T-helper 1 cell treated with Interleukin-12 subunit alpha and Interleukin-12 subunit beta and Interleukin-4 antibody, amounts not matched to agents 30 μg/mL and 1 μg/mL, for 36 hours (primary cell): ENCODE data around the gene GTF2I.
"Not testable (repeated sequence)": the region's sequence is repeated elsewhere in the genome, so short reads cannot be mapped to it uniquely, and the experiment has no call there.

Source experiments
- H3K27ac Mint-ChIP-seq: one replicate; pipeline ENCODE4 v1.8.0; 2021; ENCODE audit warnings: mild to moderate bottlenecking, mixed read lengths
- H3K27me3 Mint-ChIP-seq: one replicate; pipeline ENCODE4 v1.8.0; 2021; ENCODE audit warnings: low read depth, mixed read lengths
- H3K36me3 Mint-ChIP-seq: one replicate; pipeline ENCODE4 v1.8.0; 2021; ENCODE audit warnings: low read depth, mixed read lengths
- H3K4me1 Mint-ChIP-seq: one replicate; pipeline ENCODE4 v1.8.0; 2021; ENCODE audit warnings: low read depth, mixed read lengths
- H3K4me3 Mint-ChIP-seq: one replicate; pipeline ENCODE4 v1.8.0; 2021; ENCODE audit warnings: mild to moderate bottlenecking, moderate library complexity, mixed read lengths
- H3K9me3 Mint-ChIP-seq: one replicate; pipeline ENCODE4 v1.8.0; 2021; ENCODE audit warnings: mixed read lengths

GTF2I gene

DNA sequence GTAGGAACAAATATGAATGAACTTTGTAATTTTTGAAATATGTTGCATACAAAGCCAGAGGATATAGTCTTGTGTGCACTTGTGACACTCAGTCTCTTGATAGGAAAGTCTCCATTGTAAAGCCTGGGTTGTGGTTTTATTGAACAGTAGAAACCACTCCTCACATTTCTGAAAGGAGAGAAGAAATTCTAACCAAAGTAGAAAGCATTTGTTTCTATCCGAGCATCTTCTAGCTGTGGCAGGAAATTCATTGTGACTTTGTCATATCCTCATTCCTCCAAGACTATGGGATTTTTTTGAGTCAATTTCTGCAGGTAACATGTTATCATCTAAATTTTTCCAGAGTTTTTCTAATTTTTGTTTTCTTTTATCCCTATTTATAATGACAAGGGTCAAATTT, 60.8 kb downstream of the GTF2I start:
- Mint-ChIP-seq H3K4me1 (peaks cover 5% of the 10 kb centered on the region), H3K4me3 (no peak overlapping the region), H3K36me3 (peaks cover 42% of the 10 kb centered on the region), H3K9me3 (peaks cover 7% of the 10 kb centered on the region), H3K27ac (no peak overlapping the region), H3K27me3 (no peaks in the 10 kb centered on the region)

DNA sequence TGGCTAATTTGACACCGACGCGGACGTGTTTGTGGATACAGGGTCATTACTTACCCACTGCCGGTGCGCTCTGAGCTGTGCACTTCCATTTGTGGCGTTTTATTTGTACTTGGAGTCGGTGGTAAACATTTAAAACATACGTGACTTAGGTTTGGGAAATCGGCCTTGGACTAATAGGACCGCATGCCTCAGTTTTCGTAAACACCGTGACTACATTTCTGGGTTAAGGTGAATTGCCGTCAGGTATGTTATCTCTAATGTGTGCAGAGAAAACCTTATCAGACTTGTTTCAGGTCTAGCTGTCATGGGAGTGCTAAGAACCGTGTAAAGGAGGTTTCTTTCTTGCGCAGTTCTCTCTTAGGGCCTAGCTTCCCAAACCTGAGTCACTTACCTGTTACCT, 64.6 kb downstream of the GTF2I start:
- Mint-ChIP-seq H3K4me1 (peaks cover 3% of the 10 kb centered on the region), H3K4me3 (no peak overlapping the region), H3K36me3 (peaks cover 25% of the 10 kb centered on the region), H3K27me3 (no peaks in the 10 kb centered on the region), H3K9me3 (no peaks in the 10 kb centered on the region), H3K27ac (no peak overlapping the region)

DNA sequence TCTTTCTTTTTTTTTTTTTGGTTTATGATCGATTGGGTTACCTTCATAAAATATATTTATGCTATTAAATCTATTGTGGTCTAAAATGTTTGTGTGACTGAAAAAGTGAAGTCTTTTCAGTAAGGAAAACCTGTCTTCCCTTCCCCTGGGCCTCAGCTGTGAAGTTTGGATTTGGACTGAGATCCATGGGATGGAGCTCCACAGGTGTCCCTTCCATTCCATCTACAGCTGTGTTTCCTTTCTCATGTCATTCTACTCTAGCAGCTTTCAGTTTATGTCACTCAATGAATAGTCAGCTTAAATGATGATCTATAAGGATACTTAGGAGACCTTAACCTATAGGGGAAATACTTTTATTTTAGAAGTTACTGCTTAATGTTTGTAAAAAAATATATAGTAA, 68.3 kb downstream of the GTF2I start:
- no peak overlapping the region for H3K27ac Mint-ChIP-seq

DNA sequence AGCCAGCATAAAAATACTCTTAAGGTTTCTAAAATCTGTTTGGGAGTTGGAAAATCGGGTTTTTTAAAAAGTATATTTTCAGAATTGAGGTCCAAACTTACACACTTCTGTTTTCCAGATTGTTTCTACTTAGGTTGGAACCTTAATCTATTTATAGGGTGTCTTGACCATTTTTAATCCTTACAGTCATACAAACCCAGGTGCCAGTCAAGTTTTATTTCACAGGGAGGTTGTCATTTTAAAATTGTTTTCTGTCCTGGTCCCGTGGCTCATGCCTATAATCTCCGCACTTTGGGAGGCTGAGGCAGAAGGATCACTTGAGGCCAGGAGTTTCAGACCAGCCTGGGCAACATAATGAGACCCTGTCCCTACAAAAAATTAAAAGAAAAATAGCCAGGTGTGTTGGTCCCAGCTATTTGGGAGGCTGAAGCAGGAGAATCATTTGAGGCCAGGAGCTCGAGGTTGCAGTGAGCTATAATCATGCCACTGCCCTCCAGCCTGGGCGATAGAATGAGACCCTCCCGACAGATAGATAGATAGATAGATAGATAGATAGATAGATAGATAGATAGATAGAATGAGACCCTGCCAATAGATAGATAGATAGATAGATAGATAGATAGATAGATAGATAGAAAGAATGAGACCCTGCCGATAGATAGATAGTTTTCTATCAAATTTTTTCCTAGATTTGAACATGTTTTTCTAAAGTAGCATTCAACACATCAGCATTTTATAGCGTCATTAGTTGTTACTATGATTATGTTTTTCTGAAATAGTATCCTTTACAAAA, 69.0 kb downstream of the GTF2I start:
- Mint-ChIP-seq H3K27ac (no peak overlapping the region), H3K27me3 (no peaks in the 10 kb centered on the region), H3K4me3 (no peak overlapping the region)

More for the DNA sequence above, 68.3 kb downstream of the GTF2I start:
- Mint-ChIP-seq H3K4me3 (no peak overlapping the region), H3K27me3 (no peaks in the 10 kb centered on the region), H3K9me3 (no peaks in the 10 kb centered on the region), H3K4me1 (no peaks in the 10 kb centered on the region), H3K36me3 (peaks cover 12% of the 10 kb centered on the region)

DNA sequence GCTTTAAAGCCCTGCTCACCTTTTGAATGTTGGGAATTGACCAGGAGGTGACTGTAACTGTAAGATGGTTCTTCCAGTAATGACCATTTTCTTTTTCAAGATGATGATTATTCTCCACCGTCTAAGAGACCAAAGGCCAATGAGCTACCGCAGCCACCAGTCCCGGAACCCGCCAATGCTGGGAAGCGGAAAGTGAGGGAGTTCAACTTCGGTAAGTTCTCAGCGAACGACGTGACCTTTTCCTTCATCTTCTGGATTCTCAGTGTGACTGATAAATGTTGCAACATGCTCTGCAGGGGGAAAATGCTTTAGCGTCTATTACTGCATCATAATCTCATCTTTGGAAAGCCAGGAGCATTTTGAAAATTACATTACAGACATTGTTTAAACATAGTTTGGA, 71.2 kb downstream of the GTF2I start:
- H3K36me3 Mint-ChIP-seq, H3K27me3 Mint-ChIP-seq, H3K4me1 Mint-ChIP-seq, H3K9me3 Mint-ChIP-seq, H3K4me3 Mint-ChIP-seq, H3K27ac Mint-ChIP-seq: not testable (repeated sequence)

More for the DNA sequence above, 69.0 kb downstream of the GTF2I start:
- Mint-ChIP-seq H3K9me3 (no peaks in the 10 kb centered on the region), H3K36me3 (peaks cover 12% of the 10 kb centered on the region), H3K4me1 (no peaks in the 10 kb centered on the region)

DNA sequence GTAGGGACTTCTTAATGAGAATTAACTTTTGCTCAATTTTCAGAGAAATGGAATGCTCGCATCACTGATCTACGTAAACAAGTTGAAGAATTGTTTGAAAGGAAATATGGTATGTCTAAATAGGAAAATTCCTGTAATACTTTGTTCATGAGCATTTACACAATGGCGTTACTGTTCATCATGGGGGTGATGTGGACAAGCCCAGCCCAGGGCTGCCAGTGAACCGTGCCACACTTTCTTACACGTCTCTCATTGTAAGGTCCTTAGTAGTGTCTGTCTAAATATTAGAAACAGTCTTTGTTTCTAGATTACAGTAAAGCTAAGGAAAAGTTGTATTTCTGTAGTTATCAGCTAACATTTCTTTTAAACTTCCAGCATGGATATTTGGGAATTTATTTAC, 72.7 kb downstream of the GTF2I start:
- not testable (repeated sequence) for H3K36me3 Mint-ChIP-seq, H3K4me1 Mint-ChIP-seq, H3K9me3 Mint-ChIP-seq, H3K27me3 Mint-ChIP-seq, H3K4me3 Mint-ChIP-seq, H3K27ac Mint-ChIP-seq

DNA sequence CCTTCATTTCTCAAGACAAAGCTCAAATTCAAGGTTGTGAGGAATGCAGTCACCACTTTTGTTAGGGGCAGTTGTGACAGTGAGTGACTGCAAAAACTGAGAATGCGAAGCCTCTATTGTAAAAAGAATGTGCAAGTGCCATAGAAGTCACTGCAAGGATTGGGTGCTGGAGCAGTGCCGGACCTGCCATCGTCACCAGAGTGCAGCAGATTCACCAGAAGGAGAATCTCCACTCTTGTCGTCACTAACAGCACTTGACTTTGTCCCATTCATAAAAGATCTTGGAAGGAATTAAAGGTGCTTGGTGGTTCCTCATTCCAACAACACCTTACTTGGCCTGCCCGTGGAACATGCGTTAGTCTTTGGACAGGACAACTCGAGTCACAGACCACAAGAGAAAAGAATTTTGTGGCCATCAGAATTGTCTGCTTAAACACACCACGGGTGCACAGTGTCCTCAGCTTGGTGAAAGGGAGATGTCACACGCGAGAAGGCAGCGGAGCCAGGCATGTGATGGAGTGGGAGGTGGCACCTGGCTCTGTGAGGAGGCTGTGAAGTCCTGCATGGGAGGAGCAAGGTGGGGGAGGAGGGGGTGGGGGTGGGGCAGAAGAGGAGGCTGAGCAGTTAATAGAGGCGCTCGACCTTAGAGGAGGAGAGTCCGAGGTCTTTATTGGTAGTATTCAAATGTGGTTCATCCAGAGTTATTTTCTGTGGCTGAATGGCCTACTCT, 82.6 kb downstream of the GTF2I start:
- H3K4me1 Mint-ChIP-seq, H3K27ac Mint-ChIP-seq, H3K27me3 Mint-ChIP-seq, H3K36me3 Mint-ChIP-seq, H3K9me3 Mint-ChIP-seq, H3K4me3 Mint-ChIP-seq: not testable (repeated sequence)

DNA sequence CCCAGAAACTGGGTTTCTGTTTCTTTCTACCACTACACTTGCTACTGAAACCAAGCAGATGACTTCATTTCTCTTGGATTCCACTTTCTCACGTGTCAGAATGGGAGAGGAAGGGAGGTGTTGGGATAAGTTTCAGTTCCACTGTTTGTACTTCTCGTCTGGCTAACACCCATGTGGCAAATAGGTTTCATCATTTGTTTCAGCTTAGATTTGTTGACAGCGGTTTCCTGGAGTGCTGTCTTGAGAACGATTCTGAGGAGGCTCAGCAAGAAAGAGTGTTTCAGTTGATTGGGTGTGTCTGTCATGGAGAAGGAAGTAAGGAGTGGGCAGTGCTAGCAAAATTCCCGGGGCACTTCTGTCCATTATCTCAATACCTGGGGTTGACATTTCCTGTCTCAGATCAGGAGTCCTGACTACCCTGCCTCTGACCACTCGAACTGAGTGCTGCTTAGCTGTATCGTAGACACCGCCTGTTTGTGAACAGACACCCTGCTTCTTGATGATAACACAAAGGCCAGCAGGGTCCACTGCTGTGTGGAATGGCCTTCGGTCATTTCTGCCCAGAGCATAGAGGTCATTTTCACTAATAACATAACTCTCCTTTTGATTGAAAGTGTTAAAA, 86.5 kb downstream of the GTF2I start:
- not testable (repeated sequence) for H3K4me1 Mint-ChIP-seq, H3K27me3 Mint-ChIP-seq, H3K27ac Mint-ChIP-seq, H3K36me3 Mint-ChIP-seq, H3K4me3 Mint-ChIP-seq, H3K9me3 Mint-ChIP-seq

DNA sequence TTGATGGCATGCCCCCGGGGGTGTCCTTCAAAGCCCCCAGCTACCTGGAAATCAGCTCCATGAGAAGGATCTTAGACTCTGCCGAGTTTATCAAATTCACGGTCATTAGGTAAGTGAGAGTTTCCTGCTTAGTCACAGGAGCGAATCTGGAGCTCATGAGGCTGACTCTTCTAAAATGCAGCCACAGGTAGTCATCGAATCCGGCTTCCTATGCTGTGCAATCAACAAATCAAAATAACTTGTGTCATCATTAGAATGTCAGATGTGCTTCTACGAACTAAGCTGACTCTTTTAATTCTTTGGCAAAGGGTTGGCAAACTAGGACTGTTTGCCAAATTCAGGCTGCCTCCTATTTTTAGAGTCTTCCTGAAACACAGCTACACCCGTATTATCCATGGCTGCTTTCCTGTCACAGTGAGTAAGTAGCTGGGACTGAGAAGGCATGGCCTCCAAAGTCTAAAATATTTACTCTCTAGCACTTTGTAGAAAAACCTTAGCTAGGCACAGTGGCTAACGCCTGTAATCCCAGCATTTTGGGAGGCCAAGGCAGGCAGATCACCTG, 96.5 kb downstream of the GTF2I start:
- H3K27me3 Mint-ChIP-seq, H3K27ac Mint-ChIP-seq, H3K36me3 Mint-ChIP-seq, H3K4me3 Mint-ChIP-seq, H3K4me1 Mint-ChIP-seq, H3K9me3 Mint-ChIP-seq: not testable (repeated sequence)

DNA sequence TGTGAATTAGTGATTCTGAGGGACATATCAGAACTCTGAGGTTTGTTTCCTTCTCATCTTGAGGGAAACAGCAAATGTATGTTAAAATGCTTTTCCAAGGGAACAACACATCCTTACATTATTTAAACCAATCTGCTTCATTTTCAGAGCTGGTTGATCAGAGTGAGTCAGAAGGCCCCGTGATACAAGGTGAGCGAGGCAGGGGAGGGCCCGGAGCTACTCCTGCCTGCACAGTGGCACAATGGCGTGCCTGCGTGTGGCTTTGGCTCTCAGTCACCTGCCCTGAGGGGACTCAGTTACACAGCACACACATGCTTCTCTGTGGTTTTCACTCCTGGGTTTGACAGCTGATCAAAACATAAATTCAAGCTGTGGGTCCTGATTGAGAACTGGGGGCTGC, 99.2 kb downstream of the GTF2I start:
- H3K9me3 Mint-ChIP-seq, H3K27ac Mint-ChIP-seq, H3K27me3 Mint-ChIP-seq, H3K36me3 Mint-ChIP-seq, H3K4me3 Mint-ChIP-seq, H3K4me1 Mint-ChIP-seq: not testable (repeated sequence)

DNA sequence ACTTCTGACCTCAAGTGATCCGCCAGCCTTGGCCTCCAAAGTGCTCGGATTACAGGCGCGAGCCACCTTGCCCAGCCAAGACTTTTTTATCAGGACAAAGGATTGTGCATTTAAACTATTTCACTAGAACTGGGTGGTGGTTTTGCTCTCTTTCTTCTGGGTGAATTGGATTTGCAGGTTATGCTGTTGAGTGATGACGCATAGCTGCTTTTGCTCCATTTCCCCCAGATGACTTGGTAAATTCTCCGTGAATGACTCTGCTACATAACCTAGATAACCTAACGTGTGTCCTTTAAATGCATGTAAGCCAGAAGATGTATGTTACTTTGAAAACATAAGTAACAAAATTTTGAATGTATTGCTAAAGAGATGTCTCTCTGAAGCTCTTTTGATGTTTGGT, 100.8 kb downstream of the GTF2I start:
- not testable (repeated sequence) for H3K4me1 Mint-ChIP-seq, H3K36me3 Mint-ChIP-seq, H3K27ac Mint-ChIP-seq, H3K9me3 Mint-ChIP-seq, H3K4me3 Mint-ChIP-seq, H3K27me3 Mint-ChIP-seq

DNA sequence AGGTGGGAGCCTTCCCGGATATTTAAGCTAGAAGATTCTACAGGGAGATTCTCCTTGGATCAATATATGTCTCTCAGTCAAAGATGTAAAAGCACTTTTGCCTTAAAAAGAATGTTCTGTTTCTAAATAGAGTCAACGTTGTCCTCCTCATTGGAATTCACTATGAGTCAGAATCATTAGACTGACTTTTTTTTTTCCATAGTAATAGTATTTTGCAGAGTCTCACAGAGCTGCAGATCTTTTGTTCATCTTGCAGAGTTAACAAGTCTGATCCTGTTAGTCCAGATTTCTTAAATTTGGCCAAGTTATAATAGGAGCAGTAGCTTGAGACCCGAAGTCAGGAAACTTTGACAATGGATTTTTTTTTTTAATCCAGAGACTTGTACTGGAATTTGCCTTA, 101.5 kb downstream of the GTF2I start:
- not testable (repeated sequence) for H3K27me3 Mint-ChIP-seq, H3K27ac Mint-ChIP-seq, H3K4me1 Mint-ChIP-seq, H3K4me3 Mint-ChIP-seq, H3K36me3 Mint-ChIP-seq, H3K9me3 Mint-ChIP-seq

DNA sequence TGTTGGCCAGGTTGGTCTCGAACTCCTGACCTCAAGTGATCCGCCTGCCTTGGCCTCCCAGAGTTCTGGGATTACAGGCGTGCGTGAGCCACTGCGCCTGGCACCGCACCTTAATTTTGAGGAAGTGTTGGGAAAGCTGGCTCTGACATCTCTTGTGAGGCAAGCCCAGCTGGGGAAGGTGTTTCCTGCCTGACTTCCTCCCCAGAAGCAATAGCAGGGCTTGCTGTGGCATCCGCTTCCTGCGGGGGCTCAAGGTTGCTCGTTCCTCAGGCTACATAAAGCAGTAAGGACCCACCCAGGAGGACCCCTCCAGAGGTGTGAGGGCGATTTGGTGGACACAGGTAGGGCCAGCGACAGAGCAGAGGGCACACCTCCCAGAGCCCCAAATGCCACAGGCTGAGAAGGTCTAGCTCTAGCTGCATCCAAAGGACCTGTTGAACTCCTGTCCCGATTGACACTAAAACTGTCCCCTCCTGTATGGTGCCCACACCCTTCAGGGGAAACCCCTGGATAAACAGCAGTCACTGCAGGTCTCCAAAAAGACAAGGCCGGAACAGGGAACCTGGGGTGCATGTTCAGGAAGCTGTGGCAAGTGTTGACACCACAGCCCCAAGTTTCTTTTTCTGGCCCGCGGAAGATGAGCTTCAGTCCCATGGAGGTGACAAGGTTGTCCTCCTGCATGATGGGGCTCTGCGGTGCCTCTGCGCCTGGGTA, 107.8 kb downstream of the GTF2I start:
- H3K36me3 Mint-ChIP-seq, H3K27ac Mint-ChIP-seq, H3K27me3 Mint-ChIP-seq, H3K4me3 Mint-ChIP-seq, H3K9me3 Mint-ChIP-seq, H3K4me1 Mint-ChIP-seq: not testable (repeated sequence)

DNA sequence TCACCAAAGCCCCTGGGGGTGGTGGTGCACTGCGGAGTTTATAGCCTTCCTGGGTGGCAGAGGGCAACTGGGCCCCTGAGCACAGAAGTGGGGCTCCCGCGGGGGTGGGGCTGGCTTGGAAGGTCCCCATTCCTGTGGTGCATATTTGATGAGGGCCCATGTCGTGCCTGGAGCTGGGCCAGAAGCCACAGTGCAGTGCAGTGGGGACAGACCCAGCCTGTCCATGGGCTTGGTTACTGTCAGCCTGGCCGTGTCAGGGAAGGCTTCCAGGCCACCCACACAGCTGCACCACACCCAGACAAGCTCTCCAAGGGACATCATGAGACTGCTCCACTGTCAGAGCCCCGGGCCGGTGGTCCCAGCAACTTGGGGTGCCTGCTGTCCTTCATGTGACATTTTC, 109.0 kb downstream of the GTF2I start:
- H3K36me3 Mint-ChIP-seq, H3K4me1 Mint-ChIP-seq, H3K9me3 Mint-ChIP-seq, H3K27ac Mint-ChIP-seq, H3K4me3 Mint-ChIP-seq, H3K27me3 Mint-ChIP-seq: not testable (repeated sequence)

DNA sequence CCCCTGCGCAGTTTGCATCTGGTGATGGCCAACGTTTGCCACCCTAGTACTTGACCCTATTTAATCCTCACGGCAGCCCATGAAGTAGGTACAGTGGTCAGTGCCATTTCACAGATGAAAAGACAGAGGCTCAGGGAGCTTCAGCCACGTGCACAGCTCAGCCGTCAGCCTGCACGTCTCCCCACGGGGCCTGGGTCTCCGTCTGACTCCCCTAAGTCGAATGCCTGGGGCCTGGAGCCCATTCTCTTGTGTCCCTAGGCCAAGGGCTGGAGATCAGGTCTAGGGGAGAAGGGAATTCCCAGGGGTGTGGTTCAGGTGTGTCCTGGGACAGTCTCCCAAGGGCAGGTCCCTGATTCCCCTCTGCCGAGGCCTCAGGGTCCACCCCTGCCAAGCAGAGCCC, 109.5 kb downstream of the GTF2I start:
- not testable (repeated sequence) for H3K4me3 Mint-ChIP-seq, H3K27me3 Mint-ChIP-seq, H3K27ac Mint-ChIP-seq, H3K4me1 Mint-ChIP-seq, H3K36me3 Mint-ChIP-seq, H3K9me3 Mint-ChIP-seq
